Stimulated activated naive B cell treated with anti-CD40 and anti-IgM and Interleukin-4, amounts not matched to agents 10 μg/mL and 1 μg/mL and 100 μg/mL, for 72 hours (primary cell): ENCODE measurements around the gene C19orf25.

Source experiments
- ATAC-seq, 2 donors: fragments of 150-1000 bp; cut with Tn5 transposase; replicated peaks; 2 replicates each; pipeline ENCODE4 v1.10.0; 2021; ENCODE audit warnings: moderate library complexity in 1 of 2
- DNase-seq: peaks from one replicate; pipeline ENCODE4 v3.0.0; 2021
- H3K27ac Mint-ChIP-seq: one replicate; pipeline ENCODE4 v1.8.0; 2022; ENCODE audit warnings: mild to moderate bottlenecking, mixed read lengths
- H3K27me3 Mint-ChIP-seq, 2 donors: one replicate each; pipeline ENCODE4 v1.8.0; 2022; ENCODE audit warnings: mixed read lengths in 2 of 2
- H3K36me3 Mint-ChIP-seq, 2 donors: one replicate each; pipeline ENCODE4 v1.8.0; 2022; ENCODE audit warnings: mixed read lengths in 2 of 2, mild to moderate bottlenecking in 1 of 2
- H3K4me1 Mint-ChIP-seq, 2 donors: one replicate each; pipeline ENCODE4 v1.8.0; 2022; ENCODE audit warnings: mixed read lengths in 2 of 2, mild to moderate bottlenecking in 1 of 2
- H3K4me3 Mint-ChIP-seq, 2 donors: one replicate each; pipeline ENCODE4 v1.8.0; 2022; ENCODE audit warnings: mild to moderate bottlenecking in 2 of 2, mixed read lengths in 2 of 2, moderate library complexity in 1 of 2
- H3K9me3 Mint-ChIP-seq, 2 donors: one replicate each; pipeline ENCODE4 v1.8.0; 2022; ENCODE audit warnings: mixed read lengths in 2 of 2, mild to moderate bottlenecking in 1 of 2

Gene C19orf25

GRCh38 chr19:1438933-1439354 is 40.1 kb downstream of the C19orf25 start:
- DNase-seq (no peak), ATAC-seq (peak; percentile 1 to 5)
- peak overlapping the region; percentile 97 to 100 for H3K4me3 Mint-ChIP-seq
- no peaks in the 10 kb centered on the region for H3K9me3 Mint-ChIP-seq
- H3K4me1 Mint-ChIP-seq = peaks cover 25 to 43% of the 10 kb centered on the region in 2 donors
- peak overlapping the region; percentile 100 for H3K27ac Mint-ChIP-seq
- peaks cover 50 to 54% of the 10 kb centered on the region in 2 donors for H3K36me3 Mint-ChIP-seq
- no peaks in the 10 kb centered on the region for H3K27me3 Mint-ChIP-seq

DNA sequence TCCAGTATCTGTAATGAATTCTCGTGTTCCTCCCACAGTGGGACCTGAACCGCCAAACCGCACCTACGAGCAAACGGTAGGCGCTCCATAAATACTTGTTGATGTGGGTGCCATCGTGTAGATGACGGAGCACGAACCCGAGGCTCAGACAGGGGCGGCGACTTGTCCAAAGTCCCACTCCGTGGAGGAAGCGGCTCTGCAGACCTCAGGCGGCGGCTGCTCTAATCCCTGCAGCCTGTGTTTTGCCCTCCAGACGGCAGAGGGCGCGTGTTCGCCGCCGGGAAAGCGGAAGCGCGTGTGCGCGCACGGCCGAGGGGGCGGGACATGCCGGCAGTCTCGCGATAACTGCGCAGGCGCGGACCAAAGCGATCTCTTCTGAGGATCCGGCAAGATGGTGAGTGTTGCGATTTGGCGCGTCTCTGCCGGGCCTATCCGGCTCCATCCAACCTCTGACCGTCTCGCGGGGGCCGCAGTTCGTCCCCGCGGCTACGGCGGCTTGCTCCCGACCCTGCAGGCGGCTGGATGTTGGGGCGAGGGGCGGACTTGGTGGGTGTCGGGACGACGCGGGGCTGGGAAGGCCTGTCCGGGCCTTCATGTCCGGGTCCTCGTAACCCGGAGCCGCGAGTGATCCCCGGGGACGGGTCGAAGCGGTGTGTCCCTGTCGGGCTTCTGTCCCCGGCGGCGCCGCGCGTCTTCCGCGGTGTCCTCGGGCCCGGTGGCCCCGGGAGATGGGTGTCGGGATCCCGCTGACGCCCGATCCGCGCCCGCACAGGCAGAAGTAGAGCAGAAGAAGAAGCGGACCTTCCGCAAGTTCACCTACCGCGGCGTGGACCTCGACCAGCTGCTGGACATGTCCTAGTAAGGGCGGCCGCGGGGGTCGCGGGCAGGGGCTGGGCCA is 40.7 kb downstream of the C19orf25 start, which contains the start of gene RPS15:
Gene RPS15 (plus strand): TSS at position 362 of the 898 bp plus-strand sequence. CDS start 30 bp downstream, at position 392.
- H3K36me3 Mint-ChIP-seq = peaks cover 54% of the 10 kb centered on the region in 2 donors

DNA sequence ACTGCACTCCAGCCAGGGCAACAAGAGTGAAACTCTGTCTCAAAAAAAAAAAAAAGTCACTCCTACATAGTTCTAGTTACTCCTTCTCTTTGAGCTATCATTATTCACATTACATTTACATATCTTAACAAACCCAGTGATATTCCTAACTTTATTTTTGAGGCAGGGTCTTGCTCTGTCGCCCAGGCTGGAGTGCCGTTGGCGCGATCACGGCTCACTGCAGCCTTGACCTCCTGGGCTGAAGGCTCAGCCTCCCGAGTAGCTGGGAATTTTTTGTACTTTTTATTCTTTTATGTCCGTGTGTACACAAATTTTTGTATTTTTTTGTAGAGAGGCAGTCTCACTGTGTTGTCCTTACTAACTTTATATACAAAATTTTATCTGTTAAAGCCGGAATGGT is 41.4 kb downstream of the C19orf25 start:
- no peaks in the 10 kb centered on the region for H3K27me3 Mint-ChIP-seq
- ATAC-seq (no peak), DNase-seq (no peak)
- no peak overlapping the region for H3K4me3 Mint-ChIP-seq
- H3K27ac Mint-ChIP-seq = peak overlapping the region; percentile 100
- H3K36me3 Mint-ChIP-seq = peaks cover 50 to 52% of the 10 kb centered on the region in 2 donors
- H3K9me3 Mint-ChIP-seq = no peaks in the 10 kb centered on the region
- H3K4me1 Mint-ChIP-seq = peaks cover 22 to 43% of the 10 kb centered on the region in 2 donors

More for the DNA sequence above, 40.7 kb downstream of the C19orf25 start, which contains the start of gene RPS15:
- Mint-ChIP-seq H3K9me3 (no peaks in the 10 kb centered on the region), H3K4me3 (peak within 1 kb of the TSS; percentile 97 to 100), H3K27me3 (no peaks in the 10 kb centered on the region), H3K27ac (peak within 1 kb of the TSS; percentile 100), H3K4me1 (peaks cover 25 to 47% of the 10 kb centered on the region in 2 donors)
- peak; percentile 84 to 92 for ATAC-seq
- peak; percentile 92 for DNase-seq

- peaks cover 11 to 26% of the 10 kb centered on the region in 2 donors for H3K4me1 Mint-ChIP-seq
- peaks cover 40% of the 10 kb centered on the region in 2 donors for H3K36me3 Mint-ChIP-seq
- ATAC-seq = no peak
- H3K4me3 Mint-ChIP-seq = no peak overlapping the region
- no peak for DNase-seq
- no peaks in the 10 kb centered on the region for H3K27me3 Mint-ChIP-seq
- no peaks in the 10 kb centered on the region for H3K9me3 Mint-ChIP-seq
- peak overlapping the region; percentile 9 for H3K27ac Mint-ChIP-seq
These were observed 43.5 kb downstream of the C19orf25 start for GRCh38 chr19:1435378-1435989.

- DNase-seq (no peak), ATAC-seq (no peak)
- Mint-ChIP-seq H3K27ac (no peak overlapping the region), H3K4me1 (peaks cover 7 to 17% of the 10 kb centered on the region in 2 donors), H3K4me3 (no peak overlapping the region), H3K36me3 (peaks cover 37% of the 10 kb centered on the region in 2 donors), H3K9me3 (no peaks in the 10 kb centered on the region), H3K27me3 (no peaks in the 10 kb centered on the region)
These were observed 44.4 kb downstream of the C19orf25 start for GRCh38 chr19:1434577-1435060.

- peaks cover 5 to 13% of the 10 kb centered on the region in 2 donors for H3K4me1 Mint-ChIP-seq
- no peaks in the 10 kb centered on the region for H3K27me3 Mint-ChIP-seq
- no peak overlapping the region for H3K27ac Mint-ChIP-seq
- no peaks in the 10 kb centered on the region for H3K9me3 Mint-ChIP-seq
- DNase-seq (no peak), ATAC-seq (no peak)
- H3K36me3 Mint-ChIP-seq = peaks cover 31 to 34% of the 10 kb centered on the region in 2 donors
- no peak overlapping the region for H3K4me3 Mint-ChIP-seq
These were observed 45.0 kb downstream of the C19orf25 start for GRCh38 chr19:1434040-1434366.

GRCh38 chr19:1433119-1434039 is 45.6 kb downstream of the C19orf25 start:
- H3K4me1 Mint-ChIP-seq = peaks cover 5 to 13% of the 10 kb centered on the region in 2 donors
- no peak overlapping the region for H3K27ac Mint-ChIP-seq
- DNase-seq (no peak), ATAC-seq (no peak)
- H3K36me3 Mint-ChIP-seq = peaks cover 26 to 30% of the 10 kb centered on the region in 2 donors
- H3K9me3 Mint-ChIP-seq = no peaks in the 10 kb centered on the region
- H3K4me3 Mint-ChIP-seq = no peak overlapping the region
- no peaks in the 10 kb centered on the region for H3K27me3 Mint-ChIP-seq

DNA sequence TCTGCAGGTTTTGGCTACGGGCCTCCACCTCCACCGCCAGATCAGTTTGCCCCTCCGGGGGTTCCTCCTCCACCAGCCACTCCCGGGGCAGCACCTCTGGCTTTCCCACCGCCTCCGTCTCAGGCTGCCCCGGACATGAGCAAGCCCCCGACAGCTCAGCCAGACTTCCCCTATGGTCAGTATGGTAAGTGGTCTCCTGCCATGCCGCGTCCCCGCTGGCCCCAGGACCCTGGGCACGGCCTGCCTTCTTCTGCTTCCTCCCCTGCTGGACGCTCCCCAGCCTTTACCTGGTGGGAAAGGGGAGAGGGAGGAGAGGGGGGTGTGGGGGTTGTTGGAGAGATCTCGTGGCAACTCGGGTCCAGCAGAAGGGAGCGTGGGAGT is 46.5 kb downstream of the C19orf25 start:
- Mint-ChIP-seq H3K4me1 (peaks cover 0 to 5% of the 10 kb centered on the region in 2 donors), H3K27ac (peak overlapping the region; percentile 25), H3K27me3 (no peaks in the 10 kb centered on the region), H3K9me3 (no peaks in the 10 kb centered on the region), H3K36me3 (peaks cover 22 to 27% of the 10 kb centered on the region in 2 donors), H3K4me3 (no peak overlapping the region)
- ATAC-seq (no peak), DNase-seq (no peak)

GRCh38 chr19:1431759-1432506 is 47.1 kb downstream of the C19orf25 start:
- ATAC-seq (no peak), DNase-seq (no peak)
- Mint-ChIP-seq H3K4me3 (peak overlapping the region in 1 of 2 donors; percentile 22), H3K27me3 (no peaks in the 10 kb centered on the region), H3K36me3 (peaks cover 22 to 27% of the 10 kb centered on the region in 2 donors), H3K4me1 (peaks cover 0 to 5% of the 10 kb centered on the region in 2 donors), H3K27ac (peak overlapping the region; percentile 63), H3K9me3 (no peaks in the 10 kb centered on the region)

DNA sequence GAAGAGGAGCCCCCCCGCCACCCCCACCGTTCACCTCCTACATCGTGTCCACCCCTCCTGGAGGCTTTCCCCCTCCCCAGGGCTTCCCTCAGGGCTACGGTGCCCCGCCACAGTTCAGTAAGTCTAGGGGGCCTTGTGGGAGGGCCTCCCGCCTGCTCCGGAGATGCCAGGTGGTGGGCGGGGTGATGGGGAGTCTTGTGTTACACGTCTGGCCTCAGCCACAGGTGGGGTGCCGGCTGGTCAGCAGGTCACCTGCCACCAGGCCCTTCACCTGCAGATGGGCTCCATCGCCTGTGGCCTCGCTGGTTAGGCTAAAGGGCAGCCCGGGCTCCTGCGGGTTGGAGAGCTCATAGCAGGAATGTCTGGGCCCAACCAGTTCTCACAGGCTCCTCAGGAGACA is 48.8 kb downstream of the C19orf25 start:
- Mint-ChIP-seq H3K27me3 (no peaks in the 10 kb centered on the region), H3K4me3 (no peak overlapping the region), H3K36me3 (peaks cover 21 to 22% of the 10 kb centered on the region in 2 donors), H3K9me3 (no peaks in the 10 kb centered on the region), H3K4me1 (peaks cover 2 to 5% of the 10 kb centered on the region in 2 donors), H3K27ac (no peak overlapping the region)
- no peak for DNase-seq
- ATAC-seq = no peak

DNA sequence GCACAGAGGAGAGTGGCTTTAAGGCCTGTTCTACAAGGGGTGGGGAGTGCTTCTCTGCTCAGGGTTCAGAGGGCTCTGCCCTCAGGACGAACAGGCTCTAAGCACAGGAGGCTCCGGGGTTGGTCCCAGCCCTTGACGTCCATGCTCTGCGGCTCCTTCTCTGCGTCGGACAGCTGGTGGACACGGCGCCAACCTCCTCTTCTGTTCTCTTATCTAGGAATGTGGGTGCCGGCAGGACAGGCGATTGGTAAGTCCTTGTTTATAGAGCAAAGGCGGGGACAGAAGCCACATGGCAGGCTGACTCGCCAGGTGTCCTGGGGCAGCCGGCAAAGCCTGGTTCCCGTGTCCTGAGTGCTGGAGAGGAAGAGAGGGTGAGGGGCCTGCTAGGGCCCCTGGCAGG is 49.3 kb downstream of the C19orf25 start:
- Mint-ChIP-seq H3K4me1 (peaks cover 4 to 9% of the 10 kb centered on the region in 2 donors), H3K27ac (peak overlapping the region; percentile 69), H3K4me3 (no peak overlapping the region), H3K9me3 (no peaks in the 10 kb centered on the region), H3K36me3 (peaks cover 24 to 25% of the 10 kb centered on the region in 2 donors), H3K27me3 (no peaks in the 10 kb centered on the region)
- DNase-seq = no peak
- ATAC-seq = no peak

GRCh38 chr19:1428738-1429391 is 50.1 kb downstream of the C19orf25 start:
- Mint-ChIP-seq H3K36me3 (peaks cover 31 to 33% of the 10 kb centered on the region in 2 donors), H3K27me3 (no peaks in the 10 kb centered on the region), H3K9me3 (no peaks in the 10 kb centered on the region), H3K4me3 (no peak overlapping the region), H3K27ac (no peak overlapping the region), H3K4me1 (peaks cover 4 to 13% of the 10 kb centered on the region in 2 donors)
- DNase-seq (no peak), ATAC-seq (no peak)
